A673 (cell line): Measurements from ENCODE around the gene CD4. TPM values are rescaled to one million over a fixed set of nuclear protein-coding genes. Genes with fewer than 3 reads are reported as not detected.

Experiments
- BruUV-seq: library from RNA; stranded (reverse); fragments of 400-500 nt; replicated peaks from 2 replicates; lab custom pipeline; 2021; lab: Mats Ljungman, UMichigan
- CTCF ChIA-PET: fragments of 300-600 bp; sonication (Branson Sonifier 250); formaldehyde crosslinking; loops from one replicate; lab custom pipeline; 2022; ENCODE audit warnings: antibody characterized with exemption; lab: Charles Lee
- POLR2A ChIA-PET: fragments of 300-600 bp; sonication (Branson Sonifier 250); formaldehyde crosslinking; loops from one replicate; lab custom pipeline; 2022; ENCODE audit warnings: antibody characterized with exemption; ENCODE audit not compliant: low non-redundant PET; lab: Charles Lee
- DNase-seq: peaks from one replicate; pipeline ENCODE4 v3.0.0-alpha.2; 2015; ENCODE audit warnings: low spot score
- H3K27ac ChIP-seq: fragments of 200-600 bp; sonication (generic); 2 replicates; pipeline ENCODE4 v1.5.1; 2016; ENCODE audit warnings: mixed run types, low read depth, mild to moderate bottlenecking, mixed read lengths, antibody characterized with exemption, low read length; ENCODE audit not compliant: poor library complexity, severe bottlenecking
- H3K27me3 ChIP-seq: fragments of 200-600 bp; sonication (generic); replicated peaks from 2 replicates; pipeline ENCODE4 v1.6.1; 2017; ENCODE audit warnings: mixed run types, low read depth, mild to moderate bottlenecking, mixed read lengths, antibody characterized with exemption, low read length; ENCODE audit not compliant: insufficient read depth, poor library complexity
- H3K36me3 ChIP-seq: fragments of 200-600 bp; sonication (generic); 2 replicates; pipeline ENCODE4 v1.6.1; 2016; ENCODE audit warnings: mixed run types, mild to moderate bottlenecking, mixed read lengths, antibody characterized with exemption, low read length; ENCODE audit not compliant: insufficient read depth, poor library complexity, severe bottlenecking
- H3K4me1 ChIP-seq: fragments of 200-600 bp; sonication (generic); 2 replicates; pipeline ENCODE4 v1.6.1; 2017; ENCODE audit warnings: mixed run types, mild to moderate bottlenecking, mixed read lengths, antibody characterized with exemption, low read length; ENCODE audit not compliant: insufficient read depth, poor library complexity, severe bottlenecking
- H3K4me3 ChIP-seq: fragments of 200-600 bp; sonication (generic); 2 replicates; pipeline ENCODE4 v1.5.1; 2016; ENCODE audit warnings: low read depth, mixed run types, mild to moderate bottlenecking, mixed read lengths, low read length; ENCODE audit not compliant: poor library complexity, severe bottlenecking
- H3K9me3 ChIP-seq: fragments of 200-600 bp; sonication (generic); 2 replicates; pipeline ENCODE4 v1.6.1; 2016; ENCODE audit warnings: mixed run types, low read depth, mild to moderate bottlenecking, mixed read lengths, antibody characterized with exemption, low read length; ENCODE audit not compliant: poor library complexity, severe bottlenecking
- CTCF ChIP-seq: fragments of 300-800, 200-600 bp; sonication (generic); conservative IDR thresholded peaks from 2 replicates; pipeline ENCODE4 v1.5.1; 2017; ENCODE audit warnings: low read depth, mild to moderate bottlenecking, antibody characterized with exemption, low read length, moderate library complexity, mixed read lengths
- EZH2 ChIP-seq: fragments of 200-600 bp; sonication (generic); IDR thresholded peaks from 2 replicates; pipeline ENCODE4 v1.6.1; 2017; ENCODE audit warnings: borderline replicate concordance, low read depth, mild to moderate bottlenecking, mixed read lengths, antibody characterized with exemption, low read length; ENCODE audit not compliant: poor library complexity, severe bottlenecking
- intact Hi-C: fragments of 100-400 bp; cut with micrococcal nuclease; formaldehyde crosslinking; loops from one replicate; pipeline ENCODE4 v1.10.0; 2022; ENCODE audit not compliant: unreplicated experiment
- total RNA-seq: library from RNA; stranded (reverse); gene quantifications from 2 replicates; pipeline ENCODE4 v1.2.3, GENCODE V29; 2021

CD4 gene
- total RNA-seq, 1 experiment from 2014 or later, result not detected

- H3K27ac ChIP-seq, result peak overlapping the region; percentile 88
- no peaks in the 10 kb centered on the region for H3K27me3 ChIP-seq
- intact Hi-C loops, result loop anchor here (5.0 to 10.0 kb wide), 2 partner anchors 62 to 200 kb away; partner anchors contain the start of gene P3H3
- ChIA-PET POLR2A (interaction anchor here (0.6 to 1.2 kb wide), 2 partner anchors 12 to 35 kb away, joined by 3 to 6 read pairs; partner anchors contain the start of gene MLF2), CTCF (interaction anchor here (2.0 kb wide), 1 partner anchor 12 kb away, joined by 21 read pairs; the partner anchor contains the start of gene MLF2)
- DNase-seq, result no peak
- peak overlapping the region; percentile 97 for H3K4me3 ChIP-seq
- H3K9me3 ChIP-seq, result no peaks in the 10 kb centered on the region
- H3K4me1 ChIP-seq, result peaks cover 40% of the 10 kb centered on the region
- TF ChIP-seq EZH2, result no peak
- TF ChIP-seq CTCF, result no peak
- H3K36me3 ChIP-seq, result peaks cover 10% of the 10 kb centered on the region
- BruUV-seq, result no TSS peak
These were observed 24.2 kb upstream of the CD4 start for GRCh38 chr12:6765048-6765633.

DNA sequence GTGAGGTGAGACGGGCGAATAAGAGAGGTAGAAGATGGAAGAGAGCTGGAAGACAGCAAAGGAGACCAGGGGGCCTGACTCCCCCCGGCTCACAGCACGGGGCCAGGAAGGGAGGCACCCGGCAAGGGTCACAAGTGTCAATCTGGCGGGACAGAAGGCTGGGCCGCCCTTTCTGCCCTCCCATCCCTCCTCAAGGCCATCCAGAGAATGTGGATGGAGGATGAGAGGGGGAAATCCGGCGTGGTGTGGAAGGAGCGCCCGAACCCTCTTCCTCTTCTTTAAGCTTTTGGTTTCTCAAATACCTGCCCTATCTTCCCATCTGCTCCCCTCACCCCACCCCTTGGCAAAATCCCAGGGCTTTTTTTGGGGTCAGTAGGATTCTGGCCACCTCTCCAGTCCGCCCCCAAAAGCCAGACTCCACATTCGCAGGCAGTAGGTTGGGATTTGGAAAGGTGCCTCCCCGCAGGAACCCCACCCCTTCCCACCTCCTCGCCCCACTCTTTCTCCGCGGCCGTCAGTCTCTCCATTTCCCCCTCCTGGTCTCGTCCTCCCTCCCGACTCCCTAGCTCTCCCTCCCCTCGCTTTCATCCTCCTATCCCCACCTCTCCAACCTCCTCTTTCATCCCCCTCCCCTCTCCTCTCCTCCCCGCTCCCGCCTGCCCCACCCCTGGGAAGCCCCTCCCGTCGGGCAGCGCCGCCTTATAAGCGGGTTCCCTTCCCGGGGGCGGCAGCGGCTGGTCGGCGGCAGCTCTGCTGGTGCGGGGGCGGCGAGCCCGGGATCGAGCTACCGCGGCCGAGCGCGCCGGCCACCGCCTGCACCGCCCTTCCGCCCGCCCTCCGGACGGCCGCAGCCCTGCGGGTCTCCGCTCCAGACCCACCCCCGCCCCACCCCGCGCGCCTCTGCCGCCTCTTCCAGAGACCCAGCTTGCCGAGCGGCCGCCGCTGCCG, 23.4 kb upstream of the CD4 start, which contains the start of gene PTMS:
Gene PTMS, plus strand, starts transcription at position 730 of the 948 bp plus-strand sequence. CDS start 343 bp downstream, outside the sequence.
- POLR2A ChIA-PET, result interaction anchor here (0.5 to 1.2 kb wide), 5 partner anchors 12 to 42 kb away, joined by 3 to 6 read pairs (median 3); partner anchors contain the start of genes COPS7A and MLF2
- Histone ChIP-seq H3K27me3 (no peaks in the 10 kb centered on the region), H3K27ac (peak within 1 kb of the TSS; percentile 88), H3K36me3 (peaks cover 17% of the 10 kb centered on the region), H3K4me3 (peak within 1 kb of the TSS; percentile 97), H3K9me3 (no peaks in the 10 kb centered on the region), H3K4me1 (peaks cover 40% of the 10 kb centered on the region)
- no peak for TF ChIP-seq CTCF
- TF ChIP-seq EZH2, result no peak
- peak; percentile 96 for DNase-seq
- CTCF ChIA-PET, result interaction anchor here (0.6 to 2.0 kb wide), 8 partner anchors 12 to 343 kb away, joined by 3 to 21 read pairs (median 4); partner anchors contain the start of genes C1RL, CDCA3, GPR162 and MLF2
- intact Hi-C loops, result loop anchor here (2.0 to 10.0 kb wide), 3 partner anchors 13 to 199 kb away; partner anchors contain the start of genes MLF2 and P3H3
- TSS peak; percentile 38 for BruUV-seq
